ENCODE measurements around the gene TMEM150B. TPM values are rescaled to one million over a fixed set of nuclear protein-coding genes. Genes with fewer than 3 reads are reported as not detected.

Gene TMEM150B
- total and polyA plus RNA-seq, 2 of the 13 experiments (the other 11 are each of a cell fraction or from before 2014, with no cell fraction given): 1.3 to 1.8 TPM

- TF ChIP-seq PRDM4 (CRISPR knock-in tag; IDR thresholded peaks at IDR 0.05; ENCODE audit: borderline replicate concordance) (no peak), ZNF281 (CRISPR knock-in tag; IDR thresholded peaks at IDR 0.05; ENCODE audit: borderline replicate concordance) (peak; percentile 14; the same call in 1 of the 2 replicates), ZNF282 (IDR thresholded peaks at IDR 0.05; ENCODE audit: partially characterized antibody) (no peak), CERS6 (CRISPR knock-in tag; IDR thresholded peaks at IDR 0.05) (no peak), ZNF34 (CRISPR knock-in tag; IDR thresholded peaks at IDR 0.05; ENCODE audit: borderline replicate concordance) (no peak), ZNF124 (CRISPR knock-in tag; IDR thresholded peaks at IDR 0.05) (no peak), ZNF10 (CRISPR knock-in tag; IDR thresholded peaks at IDR 0.05; ENCODE audit: borderline replicate concordance, low read depth) (no peak), BCL6 (CRISPR knock-in tag; IDR thresholded peaks at IDR 0.05) (no peak), ZMYM2 (CRISPR knock-in tag; IDR thresholded peaks at IDR 0.05) (no peak), ZNF317 (CRISPR knock-in tag; IDR thresholded peaks at IDR 0.05) (0 out of 2 replicates have a peak, but pooled peaks have one; percentile 35), ZSCAN29 (CRISPR knock-in tag; conservative IDR thresholded peaks at IDR 0.05) (no peak), ZNF335 (CRISPR knock-in tag; IDR thresholded peaks at IDR 0.05) (no peak), SETDB1 (CRISPR knock-in tag; IDR thresholded peaks at IDR 0.05; ENCODE audit: borderline replicate concordance) (no peak), CC2D1A (CRISPR knock-in tag; IDR thresholded peaks at IDR 0.05) (no peak), ZNF615 (CRISPR knock-in tag; IDR thresholded peaks at IDR 0.05; ENCODE audit: borderline replicate concordance) (no peak), NBN (conservative IDR thresholded peaks at IDR 0.05) (no peak), NR2F2 (IDR thresholded peaks at IDR 0.05; ENCODE audit: borderline replicate concordance, low read depth) (no peak), JUND (CRISPR knock-in tag; IDR thresholded peaks at IDR 0.05) (no peak), THRA (CRISPR knock-in tag; IDR thresholded peaks at IDR 0.05; ENCODE audit: borderline replicate concordance) (peak; percentile 37; the same call in 1 of the 2 replicates), YEATS2 (CRISPR knock-in tag; IDR thresholded peaks at IDR 0.05; ENCODE audit: borderline replicate concordance) (peak; percentile 72; the same call in 1 of the 2 replicates), ZMAT3 (CRISPR knock-in tag; conservative IDR thresholded peaks at IDR 0.05) (no peak), PRPF4 (IDR thresholded peaks at IDR 0.05; ENCODE audit: low read depth, low read length, poor library complexity, severe bottlenecking) (no peak), PTBP1 (IDR thresholded peaks at IDR 0.05; ENCODE audit: low read depth, low read length, poor library complexity, severe bottlenecking) (no peak)
Measured at GRCh38 chr19:55279770-55280643, 45.1 kb downstream of the TMEM150B start, which contains the start of gene HSPBP1 (continued).

All from HepG2 (cell line).